Stimulated activated CD4-positive, alpha-beta T cell treated with anti-CD3 and anti-CD28 coated beads, Interleukin-4, amount 100 ng/mL, for 1 hour (primary cell): ENCODE data around the gene CADM2.
"Not testable (repeated sequence)": the region's sequence is repeated elsewhere in the genome, so short reads cannot be mapped to it uniquely, and the experiment has no call there.

Experiments
- DNase-seq: peaks from one replicate; pipeline ENCODE4 v3.0.0-alpha.2; 2020

CADM2 gene

DNA sequence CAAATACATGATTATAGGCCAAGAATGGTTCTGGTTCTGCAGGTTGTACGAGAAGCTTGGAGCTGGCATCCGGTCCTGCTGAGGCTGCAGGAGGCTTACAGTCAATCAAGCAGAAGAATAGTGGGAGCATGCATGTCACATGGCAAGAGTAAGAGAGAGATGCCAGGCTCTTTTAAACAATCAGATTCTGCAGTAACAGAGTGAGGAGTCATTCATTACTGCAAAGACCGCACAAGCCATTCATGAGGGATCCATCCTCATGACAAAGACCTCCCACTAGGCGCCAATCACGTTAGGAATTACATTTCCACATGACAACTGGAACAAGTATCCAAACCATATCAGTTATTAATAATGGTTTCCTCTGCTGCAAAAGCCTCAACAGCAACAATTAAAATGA lies 536.8 kb downstream of the CADM2 start:
- no peak for DNase-seq

DNA sequence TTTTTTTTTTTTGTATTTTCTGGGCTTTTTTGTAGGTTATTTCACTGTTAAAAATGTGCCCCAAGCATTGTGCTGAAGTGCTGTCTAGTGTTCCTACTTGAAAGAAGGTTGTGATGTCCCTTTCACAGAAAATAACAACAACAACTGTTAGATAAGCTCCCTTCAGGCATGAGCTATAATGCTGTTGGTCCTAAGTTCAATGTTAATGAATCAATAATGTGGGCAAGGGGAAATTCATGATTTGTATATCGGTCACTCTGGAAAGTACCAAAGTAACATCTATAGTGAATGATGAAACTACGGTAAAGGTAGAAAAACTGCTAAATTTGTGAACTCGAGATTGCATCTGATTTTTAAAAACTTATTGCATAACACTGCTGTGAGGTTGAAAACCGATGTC lies 539.4 kb downstream of the CADM2 start:
- no peak for DNase-seq

DNA sequence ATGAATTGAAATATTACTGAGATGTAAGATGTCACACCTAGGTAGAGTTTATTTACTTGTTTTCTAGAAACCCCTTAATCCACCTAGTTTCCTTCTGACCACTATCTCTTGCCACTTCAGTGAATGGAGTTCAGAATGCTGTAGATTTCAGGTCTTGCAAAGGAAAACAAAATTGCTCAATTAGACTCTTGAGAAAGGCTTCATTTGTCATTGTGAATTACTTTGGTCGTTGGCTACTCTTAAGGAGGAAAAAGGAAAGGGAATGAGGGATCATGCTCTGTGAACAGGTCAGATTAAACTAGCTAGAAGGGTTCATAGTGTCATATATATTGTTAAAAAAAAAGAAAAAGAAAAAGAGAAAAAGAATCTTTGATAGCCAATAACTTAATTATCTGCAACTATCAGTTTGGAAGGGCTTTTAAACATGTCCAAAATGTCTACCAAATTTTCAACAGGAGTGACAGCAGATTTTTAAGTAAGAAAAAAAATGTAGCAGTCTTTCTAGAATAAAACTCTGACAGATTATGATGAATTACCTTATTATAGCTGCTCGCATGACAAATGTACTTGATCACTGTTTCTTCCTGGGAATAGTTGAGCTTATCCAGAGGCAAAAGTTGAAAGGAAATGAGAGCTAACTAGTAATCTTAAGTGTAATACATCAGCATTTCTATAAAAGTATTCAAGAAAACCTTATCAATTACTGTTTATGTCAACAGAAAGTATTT lies 543.5 kb downstream of the CADM2 start:
- no peak for DNase-seq

DNA sequence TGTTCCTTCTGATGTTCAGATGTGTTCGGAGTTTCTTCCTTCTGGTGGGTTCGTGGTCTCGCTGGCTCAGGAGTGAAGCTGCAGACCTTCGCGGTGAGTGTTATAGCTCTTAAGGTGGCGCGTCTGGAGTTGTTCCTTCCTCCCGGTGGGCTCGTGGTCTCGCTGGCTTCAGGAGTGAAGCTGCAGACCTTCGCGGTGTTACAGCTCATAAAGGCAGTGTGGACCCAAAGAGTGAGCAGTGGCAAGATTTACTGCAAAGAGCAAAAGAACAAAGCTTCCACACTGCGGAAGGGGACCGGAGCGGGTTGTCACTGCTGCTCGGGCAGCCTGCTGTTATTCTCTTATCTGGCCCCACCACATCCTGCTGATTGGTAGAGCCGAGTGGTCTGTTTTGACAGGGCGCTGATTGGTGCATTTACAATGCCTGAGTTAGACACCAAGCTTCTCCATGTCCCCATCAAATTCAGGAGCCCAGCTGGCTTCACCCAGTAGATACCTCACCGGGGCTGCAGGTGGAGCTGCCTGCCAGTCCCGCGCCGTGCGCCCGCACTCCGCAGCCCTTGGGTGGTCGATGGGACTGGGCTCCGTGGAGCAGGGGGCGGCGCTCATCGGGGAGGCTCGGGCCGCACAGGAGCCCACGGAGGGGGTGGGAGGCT lies 545.5 kb downstream of the CADM2 start:
- DNase-seq: not testable (repeated sequence)

DNA sequence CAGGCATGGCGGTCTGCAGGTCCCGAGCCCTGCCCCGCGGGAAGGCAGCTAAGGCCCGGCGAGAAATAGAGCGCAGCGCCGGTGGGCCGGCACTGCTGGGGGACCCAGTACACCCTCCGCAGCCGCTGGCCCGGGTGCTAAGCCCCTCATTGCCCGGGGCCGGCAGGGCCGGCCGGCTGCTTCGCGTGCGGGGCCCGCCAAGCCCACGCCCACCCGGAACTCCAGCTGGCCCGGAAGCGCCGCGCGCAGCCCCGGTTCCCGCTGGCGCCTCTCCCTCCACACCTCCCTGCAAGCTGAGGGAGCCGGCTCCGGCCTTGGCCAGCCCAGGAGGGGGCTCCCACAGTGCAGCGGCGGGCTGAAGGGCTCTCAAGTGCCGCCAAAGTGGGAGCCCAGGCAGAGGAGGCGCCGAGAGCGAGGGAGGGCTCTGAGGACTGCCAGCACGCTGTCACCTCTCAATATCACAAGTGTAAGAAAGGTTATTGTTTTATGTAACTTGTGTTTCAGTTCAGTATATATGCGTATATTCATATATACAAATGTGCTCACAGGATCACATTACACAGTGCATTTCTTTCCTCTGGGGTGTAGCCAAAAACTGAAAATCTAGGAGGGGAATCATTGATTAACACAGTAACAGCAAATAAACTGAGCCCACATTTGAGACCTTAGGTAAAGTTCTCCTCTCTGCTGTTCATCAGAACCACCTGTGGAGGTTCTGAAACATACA lies 546.2 kb downstream of the CADM2 start:
- not testable (repeated sequence) for DNase-seq

DNA sequence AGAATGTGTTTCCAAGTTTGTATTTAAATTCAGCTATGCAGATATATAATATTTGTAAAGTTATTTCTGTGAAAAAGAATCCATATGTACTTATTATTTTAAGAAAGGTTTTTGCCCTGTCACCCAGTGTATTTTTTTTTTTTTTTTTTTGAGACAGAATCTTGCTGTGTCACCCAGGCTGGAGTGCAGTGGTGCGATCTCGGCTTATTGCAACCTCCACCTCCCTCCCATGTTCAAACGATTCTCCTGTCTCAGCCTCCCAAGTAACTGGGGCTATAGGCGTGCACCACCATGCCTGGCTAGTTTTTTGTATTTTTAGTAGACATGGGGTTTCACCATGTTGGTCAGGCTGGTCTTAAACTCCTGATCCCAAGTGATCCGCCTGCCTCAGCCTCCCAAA lies 548.3 kb downstream of the CADM2 start:
- DNase-seq: not testable (repeated sequence)

DNA sequence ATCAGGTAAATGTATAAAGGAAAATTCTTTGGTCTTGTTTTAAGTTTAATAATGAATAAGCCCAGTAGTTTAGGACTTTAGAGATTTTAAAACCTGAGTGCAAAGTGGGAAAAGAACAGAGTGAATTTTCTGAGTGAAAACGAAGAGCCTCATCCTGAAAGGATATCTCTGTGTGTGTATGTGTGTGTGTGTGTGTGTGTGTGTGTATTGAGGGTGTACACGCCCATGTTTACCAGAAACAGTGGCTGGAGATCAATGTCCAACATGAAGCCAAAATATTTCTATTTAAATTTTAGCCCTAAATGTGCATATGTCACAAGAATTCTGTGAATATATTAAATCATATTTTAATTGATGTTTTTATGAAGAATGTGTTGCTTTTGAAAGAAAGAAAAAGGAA lies 549.9 kb downstream of the CADM2 start:
- no peak for DNase-seq

DNA sequence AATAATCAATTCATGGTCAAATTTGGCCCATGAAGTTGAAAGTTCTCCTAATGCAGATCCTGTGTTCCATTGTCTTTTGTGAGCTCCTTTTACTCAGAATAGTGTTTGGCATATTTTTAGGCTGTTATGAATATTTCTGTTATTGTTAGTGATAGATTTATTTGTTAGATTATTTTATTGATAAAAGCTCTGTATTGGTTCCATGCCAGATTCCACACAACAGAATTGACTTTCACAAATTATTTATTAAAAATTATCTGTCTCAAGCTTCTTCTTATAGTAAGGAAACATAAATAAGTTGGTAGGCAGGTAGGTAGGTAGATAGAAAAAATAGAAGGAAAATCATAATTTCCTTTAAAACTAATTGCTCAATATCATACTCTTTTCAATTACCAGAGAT lies 557.4 kb downstream of the CADM2 start:
- no peak for DNase-seq

DNA sequence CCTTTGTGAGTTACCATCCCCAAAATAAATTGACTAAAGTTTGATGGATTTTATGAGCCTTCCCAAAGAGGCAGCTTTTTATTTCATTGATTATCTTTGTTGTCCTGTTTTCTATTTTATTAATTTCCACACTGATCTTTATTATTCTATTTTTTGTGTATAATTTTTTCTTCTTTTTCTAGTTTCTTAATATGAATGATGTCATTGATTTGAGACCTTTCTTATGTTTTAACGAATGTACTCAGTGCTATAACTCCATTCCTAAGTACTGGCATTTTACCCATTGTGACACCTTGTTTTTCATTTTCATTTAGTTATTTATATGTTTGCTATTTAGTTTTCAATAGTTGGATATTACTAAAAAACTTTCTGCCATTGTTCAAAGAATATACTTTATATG lies 565.3 kb downstream of the CADM2 start:
- DNase-seq: no peak

DNA sequence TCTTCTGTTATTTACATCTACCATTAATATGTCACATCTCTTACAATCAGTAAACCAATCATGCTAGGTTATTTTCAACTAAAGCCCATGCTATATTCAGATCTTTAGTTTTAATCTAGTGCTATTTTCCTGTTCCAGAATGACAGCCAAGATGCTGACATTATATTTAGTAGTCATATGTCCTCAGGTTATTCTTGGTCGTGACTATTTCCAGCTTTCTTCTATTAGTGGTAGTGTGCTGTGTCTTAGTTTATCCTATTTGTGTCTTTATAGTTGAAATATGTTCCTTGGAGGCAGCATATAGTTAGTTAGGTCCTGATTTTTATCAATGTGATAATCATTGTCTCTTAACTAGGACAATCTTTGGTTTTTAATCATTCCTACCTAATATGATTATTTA lies 566.5 kb downstream of the CADM2 start:
- DNase-seq: no peak

DNA sequence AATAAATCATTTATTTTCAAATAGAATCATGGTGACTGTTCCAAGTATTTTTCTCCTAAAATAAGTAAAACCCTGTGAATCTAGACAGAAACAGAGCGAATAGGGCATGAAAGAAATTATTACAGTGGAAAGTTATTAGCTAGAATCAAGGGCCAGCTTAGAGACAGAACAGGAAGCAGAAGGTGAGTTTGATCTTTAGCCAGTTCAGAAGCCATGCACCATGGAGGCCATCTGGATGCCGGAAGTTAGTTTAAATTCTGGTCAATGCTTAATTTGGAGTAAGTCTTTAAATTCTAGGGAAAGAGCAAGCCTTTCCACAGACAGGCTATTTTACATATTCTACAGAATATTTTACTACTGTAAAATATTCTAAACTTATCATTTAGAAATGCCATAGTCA lies 574.8 kb downstream of the CADM2 start:
- DNase-seq: no peak

DNA sequence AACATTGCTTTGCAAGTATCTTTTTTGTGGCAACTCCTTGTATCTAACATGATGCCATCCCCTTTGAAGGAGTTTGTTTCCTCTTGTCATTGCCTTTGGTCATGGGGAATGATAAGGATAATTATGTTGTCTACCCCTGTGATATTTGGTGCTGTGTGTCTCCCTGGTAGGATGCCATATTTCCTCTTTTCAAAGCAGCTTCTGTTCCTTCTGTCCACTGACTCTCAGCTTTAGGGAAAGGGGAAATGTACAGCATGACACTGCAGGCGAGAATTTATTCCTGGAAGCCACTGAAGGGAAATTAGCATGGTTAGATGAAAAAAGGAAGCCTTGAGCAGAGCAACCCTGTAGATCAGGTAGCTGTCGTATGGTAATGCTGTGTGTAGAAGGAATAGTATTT lies 576.7 kb downstream of the CADM2 start:
- no peak for DNase-seq

DNA sequence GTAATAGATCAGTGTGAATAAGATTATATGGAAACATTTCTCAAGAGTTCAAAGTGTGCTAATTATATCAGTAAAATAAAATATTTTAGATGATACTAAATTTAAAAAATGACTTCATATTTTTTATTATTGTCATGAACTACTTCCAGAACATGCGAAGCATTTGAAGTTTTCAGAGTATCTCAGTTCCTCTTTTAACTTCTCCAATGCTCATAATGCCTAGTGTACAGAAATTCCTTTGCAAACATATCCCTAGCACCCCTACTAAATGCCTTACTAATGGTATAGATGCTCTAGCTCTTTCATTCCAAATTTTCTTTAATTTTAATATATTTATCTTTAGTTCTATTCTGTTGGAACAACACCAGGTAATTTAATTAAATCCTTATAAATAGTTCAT lies 580.4 kb downstream of the CADM2 start:
- no peak for DNase-seq

DNA sequence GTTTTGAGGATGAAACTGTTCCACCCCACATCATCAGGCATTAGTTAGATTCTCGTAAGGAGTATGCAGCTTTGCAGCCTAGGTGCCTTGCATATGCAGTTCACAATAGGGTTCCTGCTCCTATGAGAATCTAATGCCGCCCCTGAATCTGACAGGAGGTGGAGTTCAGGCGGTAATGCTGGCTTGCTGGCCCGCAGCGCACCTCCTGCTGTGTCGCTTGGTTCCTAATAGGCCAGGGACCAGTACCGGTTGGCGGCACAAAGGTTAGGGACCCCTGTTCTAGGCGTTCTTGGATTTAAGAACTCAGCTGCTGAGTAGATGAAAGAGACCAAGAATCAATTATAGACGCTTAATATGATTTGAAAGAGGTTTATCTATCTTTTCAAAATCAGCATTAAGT lies 595.4 kb downstream of the CADM2 start:
- no peak for DNase-seq

DNA sequence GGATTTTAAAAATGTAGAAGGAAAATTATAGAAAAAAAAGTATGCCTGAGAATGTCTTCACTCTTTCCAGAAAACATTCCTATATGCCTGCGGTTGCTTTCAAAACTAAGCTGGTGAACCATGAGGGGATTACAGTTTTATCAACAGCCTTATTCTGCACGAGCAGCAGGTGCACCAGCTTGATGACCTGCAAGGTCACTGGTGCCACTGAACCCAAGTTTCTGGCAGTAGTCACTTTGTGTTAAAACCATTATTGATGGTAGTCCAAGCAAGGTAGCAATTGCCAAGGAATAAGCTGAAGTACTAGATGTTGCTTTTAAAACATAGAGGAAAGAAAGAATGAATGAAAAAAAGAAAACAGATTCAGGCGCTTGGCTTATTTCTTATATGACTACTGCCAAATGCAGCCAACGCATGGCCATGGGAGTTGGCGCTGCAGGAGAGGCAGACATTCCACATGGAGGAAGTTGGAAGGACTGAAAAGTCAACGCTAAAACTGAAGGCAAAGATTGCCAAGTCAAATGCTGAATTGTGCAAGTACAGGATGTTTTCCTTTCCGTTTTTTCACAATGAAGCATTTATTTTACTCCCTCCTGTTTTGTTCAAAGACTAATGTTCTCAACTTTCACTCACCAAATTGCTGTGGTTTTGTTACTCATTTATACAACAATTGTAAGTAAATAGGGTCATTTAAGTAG lies 601.4 kb downstream of the CADM2 start:
- no peak for DNase-seq

DNA sequence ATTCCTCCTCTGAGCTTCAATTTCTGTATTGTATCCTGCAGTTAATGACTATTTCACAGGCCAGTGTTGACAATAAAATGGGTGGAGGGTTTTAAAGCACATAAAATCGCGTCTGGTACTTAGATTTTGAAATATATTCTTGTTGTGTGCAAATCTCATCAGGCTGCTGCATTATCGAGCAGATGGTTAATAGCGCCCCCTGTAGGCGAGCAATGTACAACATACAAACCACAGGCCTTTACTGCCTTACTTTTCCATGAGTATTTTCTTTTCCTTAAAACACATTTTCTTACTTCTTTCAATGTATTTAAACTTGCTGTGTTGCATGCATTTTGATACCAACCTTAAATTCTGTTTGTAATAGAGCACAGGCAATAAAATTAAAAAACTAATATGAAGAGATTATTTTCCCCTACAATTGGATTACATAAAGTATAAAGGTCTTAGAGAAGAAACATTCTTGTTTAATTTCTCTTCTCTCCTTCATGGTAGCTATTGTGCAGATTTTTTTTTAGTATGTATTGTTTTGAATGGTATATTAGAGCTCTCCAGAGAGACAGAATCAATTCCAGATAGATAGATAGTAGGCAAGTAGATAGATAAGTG lies 608.4 kb downstream of the CADM2 start:
- no peak for DNase-seq

DNA sequence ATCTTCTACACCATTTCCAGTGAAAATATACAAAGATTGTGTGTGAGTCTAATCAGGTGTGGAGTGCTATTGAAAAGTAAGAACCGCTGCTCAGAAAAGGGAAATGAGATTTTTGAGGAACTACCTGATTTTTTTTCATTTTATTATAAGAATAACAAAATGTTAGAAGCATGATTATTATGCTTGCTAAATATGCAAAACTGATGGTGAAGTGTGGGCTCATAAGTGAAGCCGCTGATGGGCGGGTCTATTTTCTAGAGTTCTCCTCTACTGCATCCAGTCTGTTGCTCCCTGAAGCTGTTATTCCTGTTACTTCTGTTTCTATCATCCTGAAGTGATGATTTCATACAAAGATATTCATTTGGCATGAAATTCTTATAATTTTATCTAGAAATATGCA lies 612.0 kb downstream of the CADM2 start:
- no peak for DNase-seq

DNA sequence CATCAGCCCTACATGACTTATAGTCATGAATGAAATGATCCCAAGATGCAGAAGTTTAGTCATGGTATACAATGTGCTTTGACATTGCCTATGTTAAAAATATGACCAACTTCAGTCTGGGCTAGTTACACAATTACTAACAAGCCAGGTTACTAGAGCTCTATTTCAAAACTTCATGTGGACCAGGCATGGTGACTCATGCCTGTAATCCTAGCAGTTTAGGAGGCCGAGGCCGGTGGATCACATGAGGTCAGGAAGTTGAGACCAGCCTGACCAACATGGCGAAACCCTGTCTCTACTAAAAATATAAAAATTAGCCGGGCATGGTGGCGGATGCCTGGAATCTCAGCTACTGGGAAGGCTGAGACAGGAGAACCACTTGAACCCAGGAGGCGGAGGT lies 613.0 kb downstream of the CADM2 start:
- DNase-seq: no peak

DNA sequence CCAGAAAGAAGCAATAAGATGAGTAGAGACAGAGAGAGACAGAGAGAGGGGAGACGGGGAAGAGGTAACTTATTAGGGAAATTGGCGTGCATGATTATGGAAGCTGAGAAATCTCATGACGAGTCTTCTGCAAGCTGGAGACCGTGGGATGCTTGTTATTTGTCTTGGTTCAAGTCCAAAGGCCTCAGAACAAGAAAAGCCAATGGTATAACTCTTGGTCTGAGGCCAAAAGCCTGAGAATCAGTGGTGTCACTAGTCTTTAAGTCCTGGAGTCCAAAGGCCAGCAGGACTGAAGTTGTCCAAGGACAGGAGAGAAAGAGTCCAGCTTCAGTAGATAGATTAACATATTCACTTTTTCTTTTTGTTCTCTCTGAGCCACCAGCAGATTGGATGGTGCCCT lies 613.6 kb downstream of the CADM2 start:
- no peak for DNase-seq

DNA sequence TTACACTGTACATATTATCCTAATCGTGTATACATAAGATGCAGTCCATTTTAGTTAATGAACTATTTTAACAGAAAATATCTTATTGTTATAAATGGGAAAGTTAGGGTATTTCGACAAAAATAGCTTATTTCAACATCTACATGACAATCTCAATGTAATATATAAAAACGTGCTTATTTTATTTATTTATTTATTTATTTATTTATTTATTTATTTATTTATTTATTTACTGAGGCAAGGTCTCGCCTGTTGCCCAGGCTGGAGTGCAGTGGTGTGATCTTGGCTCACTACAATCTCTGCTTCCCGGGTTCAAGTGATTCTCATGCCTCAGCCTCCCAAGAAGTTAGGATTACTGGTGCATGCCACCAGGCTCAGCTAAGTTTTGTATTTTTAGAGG lies 614.2 kb downstream of the CADM2 start:
- no peak for DNase-seq

DNA sequence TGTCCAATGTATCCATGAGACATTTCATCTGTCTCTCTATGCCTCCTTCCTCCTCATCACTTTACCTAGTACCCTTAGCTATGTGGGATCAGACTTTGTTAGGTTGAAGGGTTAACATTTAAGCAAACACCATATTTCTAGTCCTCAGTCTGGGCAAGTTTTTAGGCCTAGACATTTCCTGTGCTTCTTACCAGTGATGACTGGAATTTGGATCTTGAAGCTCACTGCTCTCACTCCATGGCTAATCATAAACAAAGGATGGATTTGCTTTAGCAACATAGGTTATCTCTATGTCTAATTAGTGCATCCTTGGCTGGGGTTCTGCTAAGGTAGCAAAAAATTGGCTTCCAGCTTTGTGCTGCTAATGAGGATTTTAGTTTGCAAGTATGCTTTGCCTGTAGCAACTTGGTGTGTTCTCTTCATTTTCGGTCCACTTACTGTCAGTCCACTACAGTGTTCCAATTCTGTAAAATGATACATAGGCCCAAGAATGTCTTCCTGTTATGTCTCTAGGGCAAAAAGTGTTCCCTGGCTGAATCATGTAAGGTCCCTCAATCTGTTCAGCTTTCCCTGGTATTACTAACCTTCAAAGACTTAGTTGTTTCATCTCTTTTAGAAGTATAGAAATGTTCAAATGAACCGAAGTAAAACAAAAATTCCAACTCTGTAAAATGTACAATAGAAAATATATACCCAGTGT lies 615.4 kb downstream of the CADM2 start:
- DNase-seq: no peak

DNA sequence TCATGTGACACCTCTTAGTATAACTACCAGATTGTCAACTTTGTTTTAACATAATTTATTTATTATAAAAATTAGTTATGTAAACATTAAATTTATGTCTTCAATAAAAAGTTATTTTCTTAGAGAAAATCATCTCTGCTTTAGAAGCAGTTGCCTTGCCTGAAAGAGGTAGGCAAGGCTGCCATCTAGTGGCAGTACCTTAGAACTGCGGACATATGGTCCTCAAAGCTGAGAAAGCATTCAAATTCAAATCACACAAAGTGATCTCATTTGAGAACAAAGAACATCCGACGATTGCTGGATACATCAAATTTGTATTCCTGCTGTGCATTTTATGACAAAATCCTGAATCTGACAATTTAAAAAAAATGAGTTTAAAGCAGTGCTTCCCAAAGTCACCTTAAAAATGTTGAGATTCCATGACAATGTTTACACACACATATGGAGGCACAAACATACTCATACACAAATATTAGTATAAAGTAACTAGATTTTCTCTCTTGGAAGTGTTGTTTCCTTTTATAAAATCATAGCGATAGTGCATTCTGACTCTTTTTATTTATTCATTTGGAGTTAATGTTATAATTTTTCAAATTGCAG lies 617.4 kb downstream of the CADM2 start:
- DNase-seq: peak; percentile 25
